PFSK-1 (cell line): ENCODE results near the gene LRMDA.

ENCODE experiments used
- FOXP2 ChIP-seq: optimal IDR thresholded peaks from 2 replicates; pipeline ENCODE3; 2011; ENCODE audit warnings: borderline replicate concordance, control low read depth, inconsistent platforms; ENCODE audit not compliant: insufficient read depth; ENCODE audit errors: extremely low read length, extremely low read depth
- POLR2AphosphoS5 ChIP-seq: IDR thresholded peaks from 2 replicates; pipeline ENCODE4 v1.6.1; 2012; ENCODE audit warnings: low read depth, mild to moderate bottlenecking, control low read depth, low read length, moderate library complexity
- SIN3A ChIP-seq: IDR thresholded peaks from 2 replicates; pipeline ENCODE4 v1.6.1; 2012; ENCODE audit warnings: mild to moderate bottlenecking, low read length, moderate library complexity, borderline replicate concordance; ENCODE audit not compliant: insufficient read depth
- TAF1 ChIP-seq: IDR thresholded peaks from 2 replicates; pipeline ENCODE4 v1.6.1; 2012; ENCODE audit warnings: low read length, control low read depth, borderline replicate concordance; ENCODE audit not compliant: insufficient read depth
- TF ChIP-seq, protein P1 (sequence below), 2 experiments: IDR thresholded peaks; 2 replicates each; pipeline versions ENCODE4 v1.6.1 to v1.8.0; 2011 to 2012; ENCODE audit warnings: low read depth in 2 of 2, low read length in 2 of 2, control low read depth in 1 of 2, inconsistent platforms in 1 of 2, mild to moderate bottlenecking in 1 of 2, moderate library complexity in 1 of 2; ENCODE audit not compliant: insufficient read depth in 1 of 2

The LRMDA gene

GRCh38 chr10:76444034-76444800 is 1012.8 kb downstream of the LRMDA start:
- TF ChIP-seq FOXP2 (no peak), POLR2AphosphoS5 (no peak), TAF1 (no peak), SIN3A (no peak)
- TF ChIP-seq, protein P1, sequence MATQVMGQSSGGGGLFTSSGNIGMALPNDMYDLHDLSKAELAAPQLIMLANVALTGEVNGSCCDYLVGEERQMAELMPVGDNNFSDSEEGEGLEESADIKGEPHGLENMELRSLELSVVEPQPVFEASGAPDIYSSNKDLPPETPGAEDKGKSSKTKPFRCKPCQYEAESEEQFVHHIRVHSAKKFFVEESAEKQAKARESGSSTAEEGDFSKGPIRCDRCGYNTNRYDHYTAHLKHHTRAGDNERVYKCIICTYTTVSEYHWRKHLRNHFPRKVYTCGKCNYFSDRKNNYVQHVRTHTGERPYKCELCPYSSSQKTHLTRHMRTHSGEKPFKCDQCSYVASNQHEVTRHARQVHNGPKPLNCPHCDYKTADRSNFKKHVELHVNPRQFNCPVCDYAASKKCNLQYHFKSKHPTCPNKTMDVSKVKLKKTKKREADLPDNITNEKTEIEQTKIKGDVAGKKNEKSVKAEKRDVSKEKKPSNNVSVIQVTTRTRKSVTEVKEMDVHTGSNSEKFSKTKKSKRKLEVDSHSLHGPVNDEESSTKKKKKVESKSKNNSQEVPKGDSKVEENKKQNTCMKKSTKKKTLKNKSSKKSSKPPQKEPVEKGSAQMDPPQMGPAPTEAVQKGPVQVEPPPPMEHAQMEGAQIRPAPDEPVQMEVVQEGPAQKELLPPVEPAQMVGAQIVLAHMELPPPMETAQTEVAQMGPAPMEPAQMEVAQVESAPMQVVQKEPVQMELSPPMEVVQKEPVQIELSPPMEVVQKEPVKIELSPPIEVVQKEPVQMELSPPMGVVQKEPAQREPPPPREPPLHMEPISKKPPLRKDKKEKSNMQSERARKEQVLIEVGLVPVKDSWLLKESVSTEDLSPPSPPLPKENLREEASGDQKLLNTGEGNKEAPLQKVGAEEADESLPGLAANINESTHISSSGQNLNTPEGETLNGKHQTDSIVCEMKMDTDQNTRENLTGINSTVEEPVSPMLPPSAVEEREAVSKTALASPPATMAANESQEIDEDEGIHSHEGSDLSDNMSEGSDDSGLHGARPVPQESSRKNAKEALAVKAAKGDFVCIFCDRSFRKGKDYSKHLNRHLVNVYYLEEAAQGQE (IDR thresholded peaks at IDR 0.05; ENCODE audit: insufficient read depth in 1 of 2, low read depth in 2 of 2, low read length in 2 of 2): no peak

- TF ChIP-seq POLR2AphosphoS5 (no peak), SIN3A (no peak), FOXP2 (no peak), TAF1 (no peak)
- TF ChIP-seq, protein P1 (IDR thresholded peaks at IDR 0.05; ENCODE audit: insufficient read depth in 1 of 2, low read depth in 2 of 2, low read length in 2 of 2): no peak
Measured at GRCh38 chr10:76447578-76447977, 1016.2 kb downstream of the LRMDA start.

DNA sequence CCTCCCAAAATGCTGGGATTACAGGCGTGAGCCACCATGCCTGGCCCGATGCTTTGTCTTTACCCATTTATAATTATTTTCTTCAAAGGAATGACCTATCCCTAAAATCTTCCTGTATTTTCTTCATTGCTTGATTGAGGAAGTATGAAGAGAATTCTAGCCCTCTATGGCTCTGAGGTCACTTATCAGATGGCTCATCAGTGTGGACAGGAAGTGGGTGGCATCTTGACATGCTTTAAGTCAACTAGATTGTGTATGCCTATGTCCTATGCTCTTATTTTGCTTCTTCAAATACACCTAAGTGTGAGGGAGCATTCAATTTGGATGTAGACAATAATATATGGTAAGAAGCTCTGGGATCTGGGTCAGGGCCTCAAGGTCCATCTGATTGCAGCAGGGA is 1020.5 kb downstream of the LRMDA start:
- TF ChIP-seq POLR2AphosphoS5: no peak
- no peak for TF ChIP-seq TAF1
- no peak for TF ChIP-seq FOXP2
- TF ChIP-seq, protein P1 (IDR thresholded peaks at IDR 0.05; ENCODE audit: insufficient read depth in 1 of 2, low read depth in 2 of 2, low read length in 2 of 2): no peak
- TF ChIP-seq SIN3A: no peak

DNA sequence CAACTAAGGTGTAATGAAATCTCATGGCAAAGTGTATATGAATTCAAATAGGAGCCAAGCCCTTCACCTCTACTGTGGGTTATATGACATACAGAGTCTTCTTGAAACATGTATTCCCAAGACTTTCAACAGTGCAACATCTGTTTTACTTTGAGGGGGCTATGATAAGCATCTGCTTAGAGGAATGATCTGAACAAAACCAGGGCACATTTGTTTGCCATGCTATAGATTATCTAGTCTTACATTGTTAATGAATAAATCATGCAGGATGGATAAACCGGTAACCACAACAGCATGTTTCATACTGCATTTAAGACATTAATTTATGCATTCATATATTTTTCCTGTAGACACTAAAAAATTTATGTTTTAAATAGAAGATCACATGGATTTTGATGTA is 1021.9 kb downstream of the LRMDA start:
- TF ChIP-seq FOXP2: no peak
- TF ChIP-seq, protein P1 (IDR thresholded peaks at IDR 0.05; ENCODE audit: insufficient read depth in 1 of 2, low read depth in 2 of 2, low read length in 2 of 2): no peak
- no peak for TF ChIP-seq TAF1
- no peak for TF ChIP-seq SIN3A
- no peak for TF ChIP-seq POLR2AphosphoS5

- TF ChIP-seq, protein P1 (IDR thresholded peaks at IDR 0.05; ENCODE audit: insufficient read depth in 1 of 2, low read depth in 2 of 2, low read length in 2 of 2): no peak
- TF ChIP-seq FOXP2: no peak
- TF ChIP-seq POLR2AphosphoS5: no peak
- TF ChIP-seq TAF1: no peak
- no peak for TF ChIP-seq SIN3A
Measured at GRCh38 chr10:76453997-76454396, 1022.6 kb downstream of the LRMDA start.
